A673 (cell line): Measurements from ENCODE around the gene EMP1. TPM values are rescaled to one million over a fixed set of nuclear protein-coding genes. Genes with fewer than 3 reads are reported as not detected.

Experiments
- BruUV-seq: library from RNA; stranded (reverse); fragments of 400-500 nt; replicated peaks from 2 replicates; lab custom pipeline; 2021; lab: Mats Ljungman, UMichigan
- CTCF ChIA-PET: fragments of 300-600 bp; sonication (Branson Sonifier 250); formaldehyde crosslinking; loops from one replicate; lab custom pipeline; 2022; ENCODE audit warnings: antibody characterized with exemption; lab: Charles Lee
- POLR2A ChIA-PET: fragments of 300-600 bp; sonication (Branson Sonifier 250); formaldehyde crosslinking; loops from one replicate; lab custom pipeline; 2022; ENCODE audit warnings: antibody characterized with exemption; ENCODE audit not compliant: low non-redundant PET; lab: Charles Lee
- DNase-seq: peaks from one replicate; pipeline ENCODE4 v3.0.0-alpha.2; 2015; ENCODE audit warnings: low spot score
- H3K27ac ChIP-seq: fragments of 200-600 bp; sonication (generic); 2 replicates; pipeline ENCODE4 v1.5.1; 2016; ENCODE audit warnings: mixed run types, low read depth, mild to moderate bottlenecking, mixed read lengths, antibody characterized with exemption, low read length; ENCODE audit not compliant: poor library complexity, severe bottlenecking
- H3K27me3 ChIP-seq: fragments of 200-600 bp; sonication (generic); replicated peaks from 2 replicates; pipeline ENCODE4 v1.6.1; 2017; ENCODE audit warnings: mixed run types, low read depth, mild to moderate bottlenecking, mixed read lengths, antibody characterized with exemption, low read length; ENCODE audit not compliant: insufficient read depth, poor library complexity
- H3K36me3 ChIP-seq: fragments of 200-600 bp; sonication (generic); 2 replicates; pipeline ENCODE4 v1.6.1; 2016; ENCODE audit warnings: mixed run types, mild to moderate bottlenecking, mixed read lengths, antibody characterized with exemption, low read length; ENCODE audit not compliant: insufficient read depth, poor library complexity, severe bottlenecking
- H3K4me1 ChIP-seq: fragments of 200-600 bp; sonication (generic); 2 replicates; pipeline ENCODE4 v1.6.1; 2017; ENCODE audit warnings: mixed run types, mild to moderate bottlenecking, mixed read lengths, antibody characterized with exemption, low read length; ENCODE audit not compliant: insufficient read depth, poor library complexity, severe bottlenecking
- H3K4me3 ChIP-seq: fragments of 200-600 bp; sonication (generic); 2 replicates; pipeline ENCODE4 v1.5.1; 2016; ENCODE audit warnings: low read depth, mixed run types, mild to moderate bottlenecking, mixed read lengths, low read length; ENCODE audit not compliant: poor library complexity, severe bottlenecking
- H3K9me3 ChIP-seq: fragments of 200-600 bp; sonication (generic); 2 replicates; pipeline ENCODE4 v1.6.1; 2016; ENCODE audit warnings: mixed run types, low read depth, mild to moderate bottlenecking, mixed read lengths, antibody characterized with exemption, low read length; ENCODE audit not compliant: poor library complexity, severe bottlenecking
- EZH2 ChIP-seq: fragments of 200-600 bp; sonication (generic); IDR thresholded peaks from 2 replicates; pipeline ENCODE4 v1.6.1; 2017; ENCODE audit warnings: borderline replicate concordance, low read depth, mild to moderate bottlenecking, mixed read lengths, antibody characterized with exemption, low read length; ENCODE audit not compliant: poor library complexity, severe bottlenecking
- intact Hi-C: fragments of 100-400 bp; cut with micrococcal nuclease; formaldehyde crosslinking; loops from one replicate; pipeline ENCODE4 v1.10.0; 2022; ENCODE audit not compliant: unreplicated experiment
- total RNA-seq: library from RNA; stranded (reverse); gene quantifications from 2 replicates; pipeline ENCODE4 v1.2.3, GENCODE V29; 2021
- TF ChIP-seq, protein P1 (sequence below): fragments of 300-800, 200-600 bp; sonication (generic); conservative IDR thresholded peaks from 2 replicates; pipeline ENCODE4 v1.5.1; 2017; ENCODE audit warnings: low read depth, mild to moderate bottlenecking, antibody characterized with exemption, low read length, moderate library complexity, mixed read lengths

The EMP1 gene
- total RNA-seq, 1 experiment from 2014 or later, result 66.5 TPM

DNA sequence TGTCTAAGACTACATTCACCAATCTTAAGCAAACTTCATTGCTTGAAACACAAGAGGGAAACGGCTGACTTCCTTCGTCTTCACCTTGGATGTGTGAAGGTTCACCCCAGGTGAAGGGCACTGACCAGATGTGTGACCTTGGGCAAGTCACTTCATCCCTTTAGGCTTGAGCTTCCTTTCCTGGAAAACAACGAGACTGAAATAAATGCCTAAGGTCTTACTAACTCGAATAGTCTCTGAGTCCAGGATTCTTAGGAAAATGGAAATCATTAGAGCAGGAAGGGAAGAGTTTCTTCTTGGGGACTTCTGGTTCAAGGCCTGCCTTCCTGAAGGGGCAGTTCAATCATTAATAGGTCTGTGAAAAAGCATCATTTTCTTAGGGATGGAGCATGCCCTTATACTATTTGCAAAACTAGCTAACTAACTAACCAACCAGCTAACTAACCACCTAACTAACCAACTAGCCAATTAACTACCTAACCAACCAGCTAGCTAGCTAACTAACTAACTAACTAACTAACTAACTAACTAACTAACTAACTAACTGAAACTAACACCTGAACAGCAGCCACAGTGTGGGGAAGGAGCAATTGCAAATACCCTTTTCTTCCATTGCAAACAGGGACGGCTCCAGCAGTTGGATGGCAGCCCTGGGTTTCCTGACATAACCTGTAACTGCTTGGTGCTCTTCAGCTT, 31.5 kb upstream of the EMP1 start:
- no peaks in the 10 kb centered on the region for H3K9me3 ChIP-seq
- no peaks in the 10 kb centered on the region for H3K36me3 ChIP-seq
- H3K27me3 ChIP-seq, result no peaks in the 10 kb centered on the region
- ChIA-PET CTCF (no interaction called here), POLR2A (no interaction called here)
- intact Hi-C loops, result no loop called here
- H3K4me3 ChIP-seq, result no peak overlapping the region
- H3K27ac ChIP-seq, result no peak overlapping the region
- TF ChIP-seq, protein P1, sequence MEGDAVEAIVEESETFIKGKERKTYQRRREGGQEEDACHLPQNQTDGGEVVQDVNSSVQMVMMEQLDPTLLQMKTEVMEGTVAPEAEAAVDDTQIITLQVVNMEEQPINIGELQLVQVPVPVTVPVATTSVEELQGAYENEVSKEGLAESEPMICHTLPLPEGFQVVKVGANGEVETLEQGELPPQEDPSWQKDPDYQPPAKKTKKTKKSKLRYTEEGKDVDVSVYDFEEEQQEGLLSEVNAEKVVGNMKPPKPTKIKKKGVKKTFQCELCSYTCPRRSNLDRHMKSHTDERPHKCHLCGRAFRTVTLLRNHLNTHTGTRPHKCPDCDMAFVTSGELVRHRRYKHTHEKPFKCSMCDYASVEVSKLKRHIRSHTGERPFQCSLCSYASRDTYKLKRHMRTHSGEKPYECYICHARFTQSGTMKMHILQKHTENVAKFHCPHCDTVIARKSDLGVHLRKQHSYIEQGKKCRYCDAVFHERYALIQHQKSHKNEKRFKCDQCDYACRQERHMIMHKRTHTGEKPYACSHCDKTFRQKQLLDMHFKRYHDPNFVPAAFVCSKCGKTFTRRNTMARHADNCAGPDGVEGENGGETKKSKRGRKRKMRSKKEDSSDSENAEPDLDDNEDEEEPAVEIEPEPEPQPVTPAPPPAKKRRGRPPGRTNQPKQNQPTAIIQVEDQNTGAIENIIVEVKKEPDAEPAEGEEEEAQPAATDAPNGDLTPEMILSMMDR, result no peak
- no peak for TF ChIP-seq EZH2
- H3K4me1 ChIP-seq, result no peaks in the 10 kb centered on the region
- DNase-seq, result no peak
- no TSS peak for BruUV-seq

DNA sequence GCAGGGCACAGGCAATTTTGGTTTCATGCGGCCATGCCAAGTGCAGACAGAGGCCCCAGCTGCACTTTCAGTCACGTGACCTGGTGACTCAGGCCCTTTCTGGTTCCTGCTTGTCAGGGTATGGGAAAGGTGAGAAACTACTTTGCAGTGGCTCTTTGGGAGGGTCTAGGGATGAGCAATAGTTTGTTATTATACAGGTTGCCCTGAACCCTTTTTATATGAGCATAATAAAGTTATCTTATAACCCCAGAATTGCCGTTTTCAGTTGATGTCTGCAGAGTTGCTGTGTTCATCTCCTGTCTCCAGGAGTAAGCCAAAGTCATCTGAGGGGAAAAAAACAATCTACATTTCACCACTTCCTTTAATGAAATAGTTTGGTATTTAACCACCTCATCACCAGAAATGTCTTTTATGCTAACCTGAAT, 30.9 kb upstream of the EMP1 start:
- no TSS peak for BruUV-seq
- intact Hi-C loops, result no loop called here
- Histone ChIP-seq H3K9me3 (no peaks in the 10 kb centered on the region), H3K4me1 (no peaks in the 10 kb centered on the region), H3K36me3 (no peaks in the 10 kb centered on the region), H3K27ac (no peak overlapping the region), H3K27me3 (no peaks in the 10 kb centered on the region), H3K4me3 (no peak overlapping the region)
- DNase-seq, result no peak
- no peak for TF ChIP-seq EZH2
- TF ChIP-seq, protein P1, result no peak
- POLR2A ChIA-PET, result no interaction called here
- CTCF ChIA-PET, result no interaction called here

DNA sequence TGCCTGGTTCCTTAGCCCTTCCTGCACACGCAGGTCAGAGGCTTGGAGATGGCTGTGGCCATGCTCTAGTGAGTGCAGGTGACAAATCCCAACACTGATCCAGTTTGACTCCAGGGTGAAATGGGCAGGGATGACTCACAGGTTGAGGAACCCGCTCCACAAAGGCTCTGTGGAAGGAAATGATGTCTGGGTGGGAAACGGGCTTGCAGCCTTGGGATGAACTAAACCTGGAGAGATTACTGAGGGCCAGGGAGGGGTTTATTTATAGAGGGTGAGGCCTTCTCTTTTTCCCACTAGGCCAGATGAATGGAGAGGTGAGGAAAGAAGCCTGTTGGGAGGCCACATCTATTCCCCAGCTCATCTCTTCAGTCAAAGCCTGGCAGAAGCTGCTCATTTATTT, 29.3 kb upstream of the EMP1 start:
- Histone ChIP-seq H3K9me3 (no peaks in the 10 kb centered on the region), H3K27me3 (no peaks in the 10 kb centered on the region), H3K4me3 (no peak overlapping the region), H3K4me1 (no peaks in the 10 kb centered on the region), H3K27ac (no peak overlapping the region), H3K36me3 (no peaks in the 10 kb centered on the region)
- DNase-seq, result no peak
- POLR2A ChIA-PET, result no interaction called here
- intact Hi-C loops, result no loop called here
- no TSS peak for BruUV-seq
- no peak for TF ChIP-seq EZH2
- TF ChIP-seq, protein P1, result no peak
- CTCF ChIA-PET, result no interaction called here
